Neural crest cell (in vitro differentiated cells): ENCODE measurements around the gene CALN1. TPM values are rescaled to one million over a fixed set of nuclear protein-coding genes. Genes with fewer than 3 reads are reported as not detected.

Source experiments
- DNase-seq: peaks from one replicate; pipeline ENCODE4 v3.0.0; 2021; ENCODE audit warnings: low read depth, mixed read lengths, low spot score
- H3K27ac Mint-ChIP-seq: one replicate; pipeline ENCODE4 v1.8.0; 2021; ENCODE audit warnings: mild to moderate bottlenecking, mixed read lengths; ENCODE audit not compliant: unreplicated experiment
- H3K27me3 Mint-ChIP-seq: 2 replicates; pipeline ENCODE4 v1.8.0; 2021; ENCODE audit warnings: low read depth, mild to moderate bottlenecking, mixed read lengths
- H3K36me3 Mint-ChIP-seq: 2 replicates; pipeline ENCODE4 v1.8.0; 2021; ENCODE audit warnings: low read depth, mild to moderate bottlenecking, mixed read lengths
- H3K4me1 Mint-ChIP-seq: 2 replicates; pipeline ENCODE4 v1.8.0; 2021; ENCODE audit warnings: mixed read lengths
- H3K4me3 Mint-ChIP-seq: one replicate; pipeline ENCODE4 v1.8.0; 2021; ENCODE audit warnings: mild to moderate bottlenecking, mixed read lengths
- H3K9me3 Mint-ChIP-seq: 2 replicates; pipeline ENCODE4 v1.8.0; 2021; ENCODE audit warnings: mixed read lengths
- total RNA-seq: library from RNA; stranded (reverse); gene quantifications from 2 replicates; pipeline ENCODE4 v1.2.1, GENCODE V29; 2021
- TF ChIP-seq, protein P1 (sequence below): fragments of 200-600 bp; sonication (generic); conservative IDR thresholded peaks from 2 replicates; pipeline ENCODE4 v1.5.0; 2021; ENCODE audit warnings: antibody characterized with exemption, mild to moderate bottlenecking

Gene CALN1
- total RNA-seq, 1 donor from 2014 or later, result 0.51 TPM

- no peaks in the 10 kb centered on the region for H3K36me3 Mint-ChIP-seq
- H3K4me1 Mint-ChIP-seq, result no peaks in the 10 kb centered on the region
- H3K4me3 Mint-ChIP-seq, result no peak overlapping the region
- TF ChIP-seq, protein P1, sequence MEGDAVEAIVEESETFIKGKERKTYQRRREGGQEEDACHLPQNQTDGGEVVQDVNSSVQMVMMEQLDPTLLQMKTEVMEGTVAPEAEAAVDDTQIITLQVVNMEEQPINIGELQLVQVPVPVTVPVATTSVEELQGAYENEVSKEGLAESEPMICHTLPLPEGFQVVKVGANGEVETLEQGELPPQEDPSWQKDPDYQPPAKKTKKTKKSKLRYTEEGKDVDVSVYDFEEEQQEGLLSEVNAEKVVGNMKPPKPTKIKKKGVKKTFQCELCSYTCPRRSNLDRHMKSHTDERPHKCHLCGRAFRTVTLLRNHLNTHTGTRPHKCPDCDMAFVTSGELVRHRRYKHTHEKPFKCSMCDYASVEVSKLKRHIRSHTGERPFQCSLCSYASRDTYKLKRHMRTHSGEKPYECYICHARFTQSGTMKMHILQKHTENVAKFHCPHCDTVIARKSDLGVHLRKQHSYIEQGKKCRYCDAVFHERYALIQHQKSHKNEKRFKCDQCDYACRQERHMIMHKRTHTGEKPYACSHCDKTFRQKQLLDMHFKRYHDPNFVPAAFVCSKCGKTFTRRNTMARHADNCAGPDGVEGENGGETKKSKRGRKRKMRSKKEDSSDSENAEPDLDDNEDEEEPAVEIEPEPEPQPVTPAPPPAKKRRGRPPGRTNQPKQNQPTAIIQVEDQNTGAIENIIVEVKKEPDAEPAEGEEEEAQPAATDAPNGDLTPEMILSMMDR, result no peak
- no peaks in the 10 kb centered on the region for H3K27me3 Mint-ChIP-seq
- peaks cover 2% of the 10 kb centered on the region for H3K9me3 Mint-ChIP-seq
- DNase-seq, result no peak
- H3K27ac Mint-ChIP-seq, result no peak overlapping the region
These were observed 408.9 kb downstream of the CALN1 start for GRCh38 chr7:72003236-72003635.

- no peak overlapping the region for H3K27ac Mint-ChIP-seq
- DNase-seq, result no peak
- H3K36me3 Mint-ChIP-seq, result no peaks in the 10 kb centered on the region
- TF ChIP-seq, protein P1, result no peak
- no peak overlapping the region for H3K4me3 Mint-ChIP-seq
- no peaks in the 10 kb centered on the region for H3K9me3 Mint-ChIP-seq
- H3K27me3 Mint-ChIP-seq, result no peaks in the 10 kb centered on the region
- H3K4me1 Mint-ChIP-seq, result no peaks in the 10 kb centered on the region
These were observed 416.0 kb downstream of the CALN1 start for GRCh38 chr7:71996141-71996540.

GRCh38 chr7:71995111-71995510 lies 417.0 kb downstream of the CALN1 start:
- Mint-ChIP-seq H3K4me3 (no peak overlapping the region), H3K4me1 (no peaks in the 10 kb centered on the region), H3K27ac (peak overlapping the region; percentile 35), H3K9me3 (no peaks in the 10 kb centered on the region), H3K27me3 (no peaks in the 10 kb centered on the region), H3K36me3 (no peaks in the 10 kb centered on the region)
- TF ChIP-seq, protein P1, result no peak
- no peak for DNase-seq

DNA sequence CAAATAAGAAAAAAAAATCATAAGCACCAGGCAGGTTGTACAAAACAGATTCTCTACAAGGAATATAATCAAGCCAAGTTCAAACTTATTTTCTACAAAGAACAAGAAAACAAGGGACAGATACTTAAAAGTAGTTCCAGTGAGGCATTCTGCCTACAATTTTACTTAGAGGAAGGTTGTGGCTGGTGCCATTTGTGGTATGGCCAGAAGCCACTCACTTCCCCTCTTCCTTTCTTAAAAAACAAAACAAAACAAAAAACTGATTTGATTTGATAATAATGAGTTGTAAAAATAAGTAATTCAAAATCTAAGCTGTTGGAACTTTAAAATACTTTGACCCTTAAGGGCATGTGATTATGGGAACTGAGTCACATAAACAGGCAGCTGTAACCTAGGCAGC lies 420.6 kb downstream of the CALN1 start:
- H3K27ac Mint-ChIP-seq, result no peak overlapping the region
- H3K36me3 Mint-ChIP-seq, result no peaks in the 10 kb centered on the region
- TF ChIP-seq, protein P1, result no peak
- H3K9me3 Mint-ChIP-seq, result no peaks in the 10 kb centered on the region
- H3K4me1 Mint-ChIP-seq, result no peaks in the 10 kb centered on the region
- no peak for DNase-seq
- H3K27me3 Mint-ChIP-seq, result no peaks in the 10 kb centered on the region
- H3K4me3 Mint-ChIP-seq, result no peak overlapping the region

DNA sequence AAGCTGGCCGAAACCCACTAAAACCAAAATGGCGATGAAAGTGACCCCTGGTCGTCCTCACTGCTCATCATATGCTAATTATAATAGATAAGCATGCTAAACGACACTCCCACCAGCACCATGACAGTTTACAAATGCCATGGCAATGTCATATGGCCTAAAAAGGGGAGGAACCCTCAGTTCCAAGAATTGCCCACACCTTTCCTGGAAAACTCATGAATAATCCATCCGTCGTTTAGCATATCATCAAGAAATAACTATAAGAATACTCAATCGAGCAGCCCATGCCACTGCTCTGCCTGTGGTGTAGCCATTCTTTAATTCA lies 422.0 kb downstream of the CALN1 start:
- TF ChIP-seq, protein P1, result no peak
- H3K27ac Mint-ChIP-seq, result no peak overlapping the region
- H3K27me3 Mint-ChIP-seq, result no peaks in the 10 kb centered on the region
- no peaks in the 10 kb centered on the region for H3K4me1 Mint-ChIP-seq
- H3K4me3 Mint-ChIP-seq, result no peak overlapping the region
- no peaks in the 10 kb centered on the region for H3K36me3 Mint-ChIP-seq
- no peak for DNase-seq
- H3K9me3 Mint-ChIP-seq, result no peaks in the 10 kb centered on the region

- Mint-ChIP-seq H3K9me3 (no peaks in the 10 kb centered on the region), H3K4me3 (no peak overlapping the region)
These were observed 423.9 kb downstream of the CALN1 start for GRCh38 chr7:71988201-71988600.

More at GRCh38 chr7:71988201-71988600, 423.9 kb downstream of the CALN1 start:
- TF ChIP-seq, protein P1, result no peak
- Mint-ChIP-seq H3K27me3 (no peaks in the 10 kb centered on the region), H3K27ac (no peak overlapping the region), H3K4me1 (no peaks in the 10 kb centered on the region), H3K36me3 (no peaks in the 10 kb centered on the region)
- DNase-seq, result no peak
